Gastroesophageal sphincter (tissue), 4 donors: ENCODE data around the gene NFYA. TPM values are rescaled to one million over a fixed set of nuclear protein-coding genes. Genes with fewer than 3 reads are reported as not detected.
A peak's percentile ranks its signal among the peaks of the same experiment; 100 is the strongest.

Experiments used
- ATAC-seq: fragments of 150-250 bp; one replicate; pipeline ENCODE4 v1.9.1; 2016; ENCODE audit warnings: mild to moderate bottlenecking, moderate library complexity
- H3K27ac ChIP-seq, 4 donors: fragments of 200-600 bp; sonication (generic) in 3 of 4; 1 replicate in 3 of 4; 2 replicates in 1 of 4; pipeline ENCODE4 v1.5.1; 2016 to 2019
- H3K27me3 ChIP-seq: fragments of 200-600 bp; sonication (generic); one replicate; pipeline ENCODE4 v1.5.1; 2019
- H3K36me3 ChIP-seq, 2 donors: fragments of 200-600 bp; sonication (generic); one replicate each; pipeline ENCODE4 v1.5.1; 2019; ENCODE audit warnings: control low read depth in 1 of 2
- H3K4me1 ChIP-seq, 3 donors: fragments of 200-600 bp; sonication (generic); 1 replicate in 2 of 3; 2 replicates in 1 of 3; pipeline ENCODE4 v1.5.1; 2016 to 2019; ENCODE audit warnings: control low read depth in 2 of 3
- H3K4me3 ChIP-seq, 2 donors: fragments of 200-600 bp; sonication (generic); one replicate each; pipeline ENCODE4 v1.5.1; 2019; ENCODE audit warnings: mild to moderate bottlenecking in 1 of 2, moderate library complexity in 1 of 2
- H3K9me3 ChIP-seq, 3 donors: fragments of 200-600 bp; sonication (generic); one replicate each; pipeline ENCODE4 v1.5.1; 2017 to 2019; ENCODE audit warnings: control low read depth in 2 of 3
- EP300 ChIP-seq: sonication (generic); formaldehyde crosslinking; IDR thresholded peaks from one replicate; pipeline ENCODE4 v1.6.1; 2017; ENCODE audit warnings: antibody characterized with exemption, mild to moderate bottlenecking
- POLR2A ChIP-seq, 2 donors: fragments of 450-650 bp; IDR thresholded peaks; one replicate each; pipeline ENCODE4 v1.6.1; 2017; ENCODE audit warnings: antibody characterized with exemption in 2 of 2, mild to moderate bottlenecking in 2 of 2, moderate library complexity in 1 of 2
- POLR2AphosphoS5 ChIP-seq: sonication (generic); formaldehyde crosslinking; IDR thresholded peaks from one replicate; pipeline ENCODE4 v1.6.1; 2017; ENCODE audit warnings: antibody characterized with exemption
- WGBS, 2 donors: methylation state at CpG; one replicate each; pipeline ENCODE4 v1.1.5; 2018; ENCODE audit warnings: low coverage in 1 of 2; 5-methylcytosine and 5-hydroxymethylcytosine counted together
- total RNA-seq, 4 donors: library from RNA; depleted of rRNA; stranded (reverse); fragments of >200 nt; gene quantifications; one replicate each; pipeline ENCODE4 v1.1.0, GENCODE V29; 2016
- TF ChIP-seq, protein P1 (sequence below), 4 experiments: fragments of 200-600 bp in 2 of 4; fragments of 450-650 bp in 2 of 4; sonication (generic) in 1 of 4; IDR thresholded peaks; one replicate each; pipeline ENCODE4 v1.5.1; 2017 to 2019; ENCODE audit warnings: antibody characterized with exemption in 4 of 4, mild to moderate bottlenecking in 2 of 4, moderate library complexity in 2 of 4

The NFYA gene
- total RNA-seq = 10 to 100 TPM in 3 of 4 donors, 1 to 10 TPM in 1; 6.6 to 17.7 (median 12.1) TPM

DNA sequence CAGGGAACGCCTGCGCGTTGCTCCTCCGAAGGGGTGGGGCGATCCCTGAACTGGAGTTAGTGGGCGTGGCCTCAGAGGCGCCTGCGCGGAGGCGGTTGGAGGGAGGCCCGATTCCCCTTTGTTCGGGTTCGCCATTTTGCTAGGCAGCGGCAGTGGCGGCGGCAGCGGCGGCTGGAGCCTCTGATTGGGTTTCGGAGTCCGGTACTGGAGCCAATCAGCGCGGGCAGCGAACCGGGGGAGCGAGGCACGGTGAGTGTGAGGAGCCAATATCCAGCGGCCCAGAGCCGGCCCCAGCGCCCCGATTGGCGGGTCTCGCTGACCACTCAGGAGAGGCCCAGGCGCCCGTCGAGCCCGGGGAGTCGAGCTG is at the start of gene NFYA:
Gene NFYA, plus strand, starts transcription at position 139 of the 367 bp plus-strand sequence. CDS start 6,116 bp downstream, outside the sequence.
- H3K4me3 ChIP-seq = peak within 1 kb of the TSS; percentile 86 to 99
- no CpG with 5 or more reads among the region's 37 CpGs for WGBS, 2 donors
- peak; percentile 84 for ATAC-seq

DNA sequence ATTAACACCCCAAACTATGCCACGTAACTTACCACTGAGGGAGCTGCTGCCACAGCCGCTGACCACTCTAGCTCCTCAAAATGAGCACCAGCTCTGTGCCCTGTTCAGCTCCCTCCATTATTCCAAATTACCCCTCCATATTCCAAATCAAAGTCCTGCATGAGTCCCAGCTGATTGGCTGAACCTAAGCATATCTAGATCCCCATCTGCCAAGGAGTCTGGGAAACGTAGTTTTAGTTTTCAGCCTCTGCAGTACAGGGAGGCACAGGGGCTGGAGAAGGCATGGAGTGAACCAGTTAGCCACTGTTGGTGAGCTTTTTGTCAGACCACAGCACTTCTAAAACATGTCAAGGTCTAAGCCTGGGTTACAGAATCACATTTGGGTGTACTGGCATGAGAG is 49.7 kb upstream of the NFYA start:
- no peak overlapping the region for H3K4me3 ChIP-seq
- H3K4me1 ChIP-seq = peaks cover 0 to 12% (median 9%) of the 10 kb centered on the region in 3 donors
- TF ChIP-seq, protein P1, sequence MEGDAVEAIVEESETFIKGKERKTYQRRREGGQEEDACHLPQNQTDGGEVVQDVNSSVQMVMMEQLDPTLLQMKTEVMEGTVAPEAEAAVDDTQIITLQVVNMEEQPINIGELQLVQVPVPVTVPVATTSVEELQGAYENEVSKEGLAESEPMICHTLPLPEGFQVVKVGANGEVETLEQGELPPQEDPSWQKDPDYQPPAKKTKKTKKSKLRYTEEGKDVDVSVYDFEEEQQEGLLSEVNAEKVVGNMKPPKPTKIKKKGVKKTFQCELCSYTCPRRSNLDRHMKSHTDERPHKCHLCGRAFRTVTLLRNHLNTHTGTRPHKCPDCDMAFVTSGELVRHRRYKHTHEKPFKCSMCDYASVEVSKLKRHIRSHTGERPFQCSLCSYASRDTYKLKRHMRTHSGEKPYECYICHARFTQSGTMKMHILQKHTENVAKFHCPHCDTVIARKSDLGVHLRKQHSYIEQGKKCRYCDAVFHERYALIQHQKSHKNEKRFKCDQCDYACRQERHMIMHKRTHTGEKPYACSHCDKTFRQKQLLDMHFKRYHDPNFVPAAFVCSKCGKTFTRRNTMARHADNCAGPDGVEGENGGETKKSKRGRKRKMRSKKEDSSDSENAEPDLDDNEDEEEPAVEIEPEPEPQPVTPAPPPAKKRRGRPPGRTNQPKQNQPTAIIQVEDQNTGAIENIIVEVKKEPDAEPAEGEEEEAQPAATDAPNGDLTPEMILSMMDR (IDR thresholded peaks at IDR 0.05) = no peak
- no peak for TF ChIP-seq EP300
- TF ChIP-seq POLR2A (IDR thresholded peaks at IDR 0.05) = no peak
- no peak for TF ChIP-seq POLR2AphosphoS5
- H3K36me3 ChIP-seq = no peaks in the 10 kb centered on the region
- H3K27ac ChIP-seq = no peak overlapping the region
- WGBS, 2 donors = 88% methylated on average over 2 of the region's 3 CpGs; no CpG with 5 or more reads in 1 of the 2 donors
- ATAC-seq = no peak
- H3K9me3 ChIP-seq = peaks cover 0 to 10% (median 0%) of the 10 kb centered on the region in 3 donors
- no peaks in the 10 kb centered on the region for H3K27me3 ChIP-seq

More for the DNA sequence above, at the start of gene NFYA:
- H3K9me3 ChIP-seq = no peaks in the 10 kb centered on the region
- no peak for TF ChIP-seq EP300
- TF ChIP-seq, protein P1 (IDR thresholded peaks at IDR 0.05) = no peak
- no peak for TF ChIP-seq POLR2A (IDR thresholded peaks at IDR 0.05)
- TF ChIP-seq POLR2AphosphoS5 = peak; percentile 59
- H3K27me3 ChIP-seq = no peaks in the 10 kb centered on the region
- H3K36me3 ChIP-seq = peaks cover 0 to 21% of the 10 kb centered on the region in 2 donors
- H3K27ac ChIP-seq = peak within 1 kb of the TSS; percentile 96 to 100 (median 100)
- H3K4me1 ChIP-seq = peaks cover 7 to 44% (median 13%) of the 10 kb centered on the region in 3 donors

DNA sequence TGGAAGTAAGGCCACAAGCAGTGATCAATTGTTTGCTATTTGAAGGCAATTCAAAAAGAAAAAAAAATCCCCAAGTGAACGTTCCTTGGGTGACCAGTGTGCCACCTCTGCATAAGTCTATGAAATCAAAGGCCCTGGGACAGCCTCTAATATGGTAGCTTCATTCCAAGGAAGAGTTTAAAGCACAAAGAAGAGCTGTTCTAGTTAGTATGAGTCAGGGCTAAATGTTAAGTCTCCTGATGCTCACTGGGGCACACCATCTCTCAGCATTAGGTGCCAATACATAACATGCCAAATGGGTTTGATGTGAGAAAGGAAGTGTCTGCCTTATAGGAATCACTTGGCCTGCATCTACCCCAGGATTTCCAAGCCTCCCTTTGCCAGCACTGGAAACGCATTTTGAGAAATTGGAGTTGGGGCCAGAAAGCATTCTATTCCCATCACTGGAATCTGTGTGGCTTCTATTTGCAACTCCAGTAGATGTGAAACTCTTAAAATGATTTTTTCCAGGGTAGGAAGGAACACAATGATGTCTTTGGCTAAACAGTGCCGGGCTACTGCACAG is 46.7 kb upstream of the NFYA start:
- no peaks in the 10 kb centered on the region for H3K36me3 ChIP-seq
- no peak for ATAC-seq
- H3K4me3 ChIP-seq = no peak overlapping the region
- H3K27me3 ChIP-seq = no peaks in the 10 kb centered on the region
- H3K27ac ChIP-seq = no peak overlapping the region
- 50 to 75% methylated on average over 1 to 3 of the region's 3 CpGs for WGBS, 2 donors
- no peaks in the 10 kb centered on the region for H3K9me3 ChIP-seq
- H3K4me1 ChIP-seq = peaks cover 0 to 23% (median 12%) of the 10 kb centered on the region in 3 donors
- no peak for TF ChIP-seq POLR2A (IDR thresholded peaks at IDR 0.05)
- no peak for TF ChIP-seq POLR2AphosphoS5
- TF ChIP-seq EP300 = no peak
- TF ChIP-seq, protein P1 (IDR thresholded peaks at IDR 0.05) = no peak

DNA sequence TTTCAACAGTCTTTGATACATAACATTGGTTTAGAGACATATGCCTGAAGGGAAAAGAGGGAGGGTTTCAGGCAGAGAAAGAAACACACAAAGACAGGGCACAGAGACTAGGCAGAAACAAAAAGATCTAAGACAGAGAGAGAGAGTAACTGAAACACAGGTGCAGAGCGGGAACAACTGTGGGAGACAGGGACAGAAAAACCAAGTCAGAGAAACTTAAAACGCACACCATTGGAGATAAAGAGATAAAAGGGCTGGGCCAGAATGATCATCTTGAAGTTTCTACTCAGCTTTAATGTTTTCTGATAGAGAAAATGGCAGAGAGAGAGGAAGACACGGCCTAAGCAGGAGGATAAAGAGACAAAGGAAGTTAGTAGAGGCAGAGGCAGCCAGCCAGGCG is 45.5 kb upstream of the NFYA start:
- ATAC-seq = no peak
- WGBS, 2 donors = 34% methylated on average over 4 of the region's 4 CpGs; no CpG with 5 or more reads in 1 of the 2 donors
- no peaks in the 10 kb centered on the region for H3K36me3 ChIP-seq
- H3K27ac ChIP-seq = peak overlapping the region in 3 of 4 donors; percentile 65 to 84 (median 71)
- H3K4me3 ChIP-seq = peak overlapping the region in 1 of 2 donors; percentile 53
- no peaks in the 10 kb centered on the region for H3K9me3 ChIP-seq
- H3K4me1 ChIP-seq = peaks cover 0 to 23% (median 12%) of the 10 kb centered on the region in 3 donors
- TF ChIP-seq, protein P1 (IDR thresholded peaks at IDR 0.05) = no peak
- TF ChIP-seq POLR2AphosphoS5 = no peak
- no peak for TF ChIP-seq EP300
- TF ChIP-seq POLR2A (IDR thresholded peaks at IDR 0.05) = no peak
- H3K27me3 ChIP-seq = no peaks in the 10 kb centered on the region
